ENCODE results near the gene BAHCC1.

The BAHCC1 gene

GRCh38 chr17:81476635-81477034 is 81.4 kb downstream of the BAHCC1 start:
- peaks cover 21% of the 10 kb centered on the region for H3K27me3 Mint-ChIP-seq
- DNase-seq = no peak
- H3K9me3 Mint-ChIP-seq = no peaks in the 10 kb centered on the region
- no peaks in the 10 kb centered on the region for H3K36me3 Mint-ChIP-seq (ENCODE audit: low read depth)
- H3K27ac Mint-ChIP-seq = no peak overlapping the region
- H3K4me1 Mint-ChIP-seq (ENCODE audit: low read depth) = peaks cover under 1% of the 10 kb centered on the region
- no peak overlapping the region for H3K4me3 Mint-ChIP-seq

GRCh38 chr17:81477173-81477572 is 81.9 kb downstream of the BAHCC1 start:
- peaks cover 6% of the 10 kb centered on the region for H3K4me1 Mint-ChIP-seq (ENCODE audit: low read depth)
- H3K4me3 Mint-ChIP-seq = no peak overlapping the region
- H3K27me3 Mint-ChIP-seq = peaks cover 27% of the 10 kb centered on the region
- H3K36me3 Mint-ChIP-seq (ENCODE audit: low read depth) = no peaks in the 10 kb centered on the region
- H3K27ac Mint-ChIP-seq = no peak overlapping the region
- DNase-seq = no peak
- H3K9me3 Mint-ChIP-seq = no peaks in the 10 kb centered on the region

GRCh38 chr17:81478119-81478518 is 82.9 kb downstream of the BAHCC1 start:
- peaks cover 36% of the 10 kb centered on the region for H3K27me3 Mint-ChIP-seq
- peaks cover 8% of the 10 kb centered on the region for H3K4me1 Mint-ChIP-seq (ENCODE audit: low read depth)
- H3K36me3 Mint-ChIP-seq (ENCODE audit: low read depth) = no peaks in the 10 kb centered on the region
- no peak for DNase-seq
- H3K9me3 Mint-ChIP-seq = no peaks in the 10 kb centered on the region
- H3K27ac Mint-ChIP-seq = no peak overlapping the region
- H3K4me3 Mint-ChIP-seq = no peak overlapping the region

GRCh38 chr17:81479175-81480071 is 84.2 kb downstream of the BAHCC1 start:
- no peaks in the 10 kb centered on the region for H3K36me3 Mint-ChIP-seq (ENCODE audit: low read depth)
- H3K4me1 Mint-ChIP-seq (ENCODE audit: low read depth) = peaks cover 12% of the 10 kb centered on the region
- no peaks in the 10 kb centered on the region for H3K9me3 Mint-ChIP-seq
- no peak overlapping the region for H3K4me3 Mint-ChIP-seq
- peaks cover 36% of the 10 kb centered on the region for H3K27me3 Mint-ChIP-seq
- no peak overlapping the region for H3K27ac Mint-ChIP-seq
- no peak for DNase-seq

- Mint-ChIP-seq H3K36me3 (ENCODE audit: low read depth) (no peaks in the 10 kb centered on the region), H3K27me3 (peaks cover 36% of the 10 kb centered on the region), H3K9me3 (no peaks in the 10 kb centered on the region), H3K4me1 (ENCODE audit: low read depth) (peaks cover 14% of the 10 kb centered on the region), H3K4me3 (no peak overlapping the region), H3K27ac (no peak overlapping the region)
- DNase-seq = no peak
Observed at GRCh38 chr17:81480140-81481072, 85.1 kb downstream of the BAHCC1 start.

GRCh38 chr17:81481073-81481799 is 86.0 kb downstream of the BAHCC1 start:
- peak overlapping the region; percentile 37 for H3K4me3 Mint-ChIP-seq
- H3K4me1 Mint-ChIP-seq (ENCODE audit: low read depth) = peaks cover 17% of the 10 kb centered on the region
- peak; percentile 67 for DNase-seq
- no peaks in the 10 kb centered on the region for H3K36me3 Mint-ChIP-seq (ENCODE audit: low read depth)
- peaks cover 41% of the 10 kb centered on the region for H3K27me3 Mint-ChIP-seq
- H3K27ac Mint-ChIP-seq = no peak overlapping the region
- H3K9me3 Mint-ChIP-seq = no peaks in the 10 kb centered on the region

GRCh38 chr17:81481815-81482505 is 86.7 kb downstream of the BAHCC1 start:
- Mint-ChIP-seq H3K36me3 (ENCODE audit: low read depth) (no peaks in the 10 kb centered on the region), H3K27me3 (peaks cover 43% of the 10 kb centered on the region), H3K27ac (no peak overlapping the region)

GRCh38 chr17:81482673-81483072 is 87.4 kb downstream of the BAHCC1 start:
- Mint-ChIP-seq H3K4me1 (ENCODE audit: low read depth) (peaks cover 24% of the 10 kb centered on the region), H3K9me3 (no peaks in the 10 kb centered on the region), H3K4me3 (no peak overlapping the region), H3K27ac (no peak overlapping the region), H3K36me3 (ENCODE audit: low read depth) (no peaks in the 10 kb centered on the region), H3K27me3 (peaks cover 43% of the 10 kb centered on the region)
- DNase-seq = no peak

More at GRCh38 chr17:81481815-81482505, 86.7 kb downstream of the BAHCC1 start:
- DNase-seq = no peak
- H3K4me1 Mint-ChIP-seq (ENCODE audit: low read depth) = peaks cover 21% of the 10 kb centered on the region
- no peaks in the 10 kb centered on the region for H3K9me3 Mint-ChIP-seq
- peak overlapping the region; percentile 37 for H3K4me3 Mint-ChIP-seq

GRCh38 chr17:81483085-81483861 is 88.0 kb downstream of the BAHCC1 start:
- no peak overlapping the region for H3K4me3 Mint-ChIP-seq
- no peaks in the 10 kb centered on the region for H3K36me3 Mint-ChIP-seq (ENCODE audit: low read depth)
- peaks cover 24% of the 10 kb centered on the region for H3K4me1 Mint-ChIP-seq (ENCODE audit: low read depth)
- H3K27me3 Mint-ChIP-seq = peaks cover 39% of the 10 kb centered on the region
- no peak overlapping the region for H3K27ac Mint-ChIP-seq
- DNase-seq = peak; percentile 47
- no peaks in the 10 kb centered on the region for H3K9me3 Mint-ChIP-seq

- Mint-ChIP-seq H3K4me1 (ENCODE audit: low read depth) (peaks cover 24% of the 10 kb centered on the region), H3K27ac (no peak overlapping the region), H3K9me3 (no peaks in the 10 kb centered on the region), H3K27me3 (peaks cover 39% of the 10 kb centered on the region), H3K36me3 (ENCODE audit: low read depth) (no peaks in the 10 kb centered on the region), H3K4me3 (no peak overlapping the region)
- no peak for DNase-seq
Observed at GRCh38 chr17:81483862-81484194, 88.6 kb downstream of the BAHCC1 start.

GRCh38 chr17:81484195-81484979 is 89.1 kb downstream of the BAHCC1 start:
- peak; percentile 95 for DNase-seq
- Mint-ChIP-seq H3K4me3 (peak overlapping the region; percentile 29), H3K27ac (no peak overlapping the region), H3K4me1 (ENCODE audit: low read depth) (peaks cover 24% of the 10 kb centered on the region), H3K9me3 (no peaks in the 10 kb centered on the region), H3K36me3 (ENCODE audit: low read depth) (no peaks in the 10 kb centered on the region), H3K27me3 (peaks cover 38% of the 10 kb centered on the region)

GRCh38 chr17:81486199-81486810 is 91.0 kb downstream of the BAHCC1 start:
- peaks cover 26% of the 10 kb centered on the region for H3K4me1 Mint-ChIP-seq (ENCODE audit: low read depth)
- no peak overlapping the region for H3K4me3 Mint-ChIP-seq
- H3K36me3 Mint-ChIP-seq (ENCODE audit: low read depth) = no peaks in the 10 kb centered on the region
- DNase-seq = no peak
- H3K9me3 Mint-ChIP-seq = no peaks in the 10 kb centered on the region
- H3K27me3 Mint-ChIP-seq = peaks cover 27% of the 10 kb centered on the region
- no peak overlapping the region for H3K27ac Mint-ChIP-seq
